ENCODE data around the gene CHN1. TPM values are rescaled to one million over a fixed set of nuclear protein-coding genes. Genes with fewer than 3 reads are reported as not detected.

Gene CHN1
- total and polyA plus RNA-seq, 2 of the 8 experiments (the other 6 are each of a cell fraction or from before 2014, with no cell fraction given): 54.0 to 65.7 TPM

GRCh38 chr2:174829550-174829949 lies 175.6 kb downstream of the CHN1 start:
- DNase-seq (ENCODE audit: low read depth in 1 of 2, low spot score in 2 of 2): no peak
- Histone ChIP-seq H4K8ac (ENCODE audit: extremely low read depth, insufficient read depth, low read length) (no peak overlapping the region), H3K4me3 (ENCODE audit: extremely low read depth in 1 of 4, insufficient read depth in 2 of 4, low read depth in 3 of 4, low read length in 4 of 4) (no peak overlapping the region), H3K4me2 (ENCODE audit: insufficient read depth in 1 of 2, low read depth in 2 of 2, low read length in 2 of 2) (no peak overlapping the region), H3K27me3 (replicated peaks in 1 of 4; ENCODE audit: control insufficient read depth in 3 of 4, extremely low read depth in 1 of 4, insufficient read depth in 3 of 4, low read length in 3 of 4) (no peaks in the 10 kb centered on the region), H3K4ac (replicated peaks; ENCODE audit: insufficient read length, low read depth, low read length) (no peak overlapping the region), H2BK20ac (ENCODE audit: low read length) (no peak overlapping the region), H3K18ac (ENCODE audit: extremely low read depth, low read length) (no peak overlapping the region), H2AFZ (ENCODE audit: low read length) (no peak overlapping the region), H3K9me3 (ENCODE audit: insufficient read depth in 2 of 2, low read depth in 1 of 2, low read length in 1 of 2) (no peaks in the 10 kb centered on the region), H3K36me3 (ENCODE audit: control insufficient read depth in 2 of 4, insufficient read depth in 4 of 4, low read length in 3 of 4) (no peaks in the 10 kb centered on the region), H3K79me1 (ENCODE audit: low read depth, low read length) (no peaks in the 10 kb centered on the region), H4K20me1 (replicated peaks in 1 of 2; ENCODE audit: control insufficient read depth in 1 of 2, insufficient read depth in 2 of 2, low read length in 2 of 2) (no peaks in the 10 kb centered on the region), H3K14ac (ENCODE audit: insufficient read length) (no peak overlapping the region), H3K23me2 (ENCODE audit: low read depth, low read length) (no peaks in the 10 kb centered on the region), H2AK5ac (ENCODE audit: low read depth, low read length) (no peak overlapping the region), H3K56ac (replicated peaks; ENCODE audit: insufficient read length, low read depth, low read length) (no peak overlapping the region), H2BK120ac (replicated peaks; ENCODE audit: low read depth, low read length) (no peak overlapping the region), H3K9ac (replicated peaks in 1 of 4; ENCODE audit: extremely low read depth in 1 of 4, low read depth in 3 of 4, low read length in 3 of 4) (no peak overlapping the region), H3K79me2 (ENCODE audit: control insufficient read depth in 1 of 2, insufficient read depth in 2 of 2, low read length in 2 of 2) (peaks cover 0 to 26% of the 10 kb centered on the region in 2 experiments; a peak in 2 of 4 replicates), H4K5ac (ENCODE audit: insufficient read length, low read depth, low read length) (no peak overlapping the region), H2BK5ac (ENCODE audit: low read depth, low read length) (no peak overlapping the region), H3K23ac (ENCODE audit: insufficient read length) (no peak overlapping the region), H3K4me1 (replicated peaks in 1 of 4; ENCODE audit: control insufficient read depth in 3 of 4, insufficient read depth in 4 of 4, low read length in 3 of 4) (peaks cover 3 to 18% (median 10%) of the 10 kb centered on the region in 4 experiments; a peak in 5 of 7 replicates), H4K91ac (replicated peaks; ENCODE audit: insufficient read length, low read length) (no peak overlapping the region), H3K27ac (ENCODE audit: low read depth, low read length) (no peak overlapping the region), H2BK12ac (ENCODE audit: low read depth, low read length) (no peak overlapping the region), H2BK15ac (ENCODE audit: low read length) (no peak overlapping the region)
- POLR2A ChIA-PET (ENCODE audit: partially characterized antibody): no interaction called here
- FAIRE-seq: no peak
- WGBS, 2 experiments (ENCODE audit: extremely low coverage in 1 of 2, insufficient coverage in 1 of 2, insufficient read length in 1 of 2, insufficient replicate concordance in 2 of 2, low coverage in 1 of 2, low lambda C conversion rate in 2 of 2, missing lambda C conversion rate in 1 of 2): 93% methylated on average over 3 of the region's 3 CpGs; no CpG with 5 or more reads in 1 of the 2 experiments
- TF ChIP-seq HDAC6 (IDR thresholded peaks at IDR 0.05; ENCODE audit: low read depth, low read length) (no peak), RBBP5 (IDR thresholded peaks at IDR 0.05; ENCODE audit: borderline replicate concordance, low read depth, low read length) (no peak), ASH2L (IDR thresholded peaks at IDR 0.05; ENCODE audit: low read length) (no peak), CTCF (IDR thresholded peaks at IDR 0.05; ENCODE audit: control extremely low read depth in 1 of 3, insufficient read depth in 1 of 3, low read depth in 1 of 3, low read length in 3 of 3) (no peak), CBX8 (IDR thresholded peaks at IDR 0.05; ENCODE audit: borderline replicate concordance, low read depth, low read length) (no peak), SP2 (IDR thresholded peaks at IDR 0.05; ENCODE audit: low read length) (no peak)
- CTCF ChIA-PET (ENCODE audit: partially characterized antibody): interaction anchor here (1.5 kb wide), 1 partner anchor 154 kb away, joined by 4 read pairs; no protein-coding TSS in a partner anchor

Data from H1 (cell line).